CD4-positive, CD25-positive, alpha-beta regulatory T cell (primary cell): ENCODE data around the gene MLST8. TPM values are rescaled to one million over a fixed set of nuclear protein-coding genes. Genes with fewer than 3 reads are reported as not detected.

ENCODE experiments used
- ATAC-seq, 2 donors: fragments of 150-1000 bp; cut with Tn5 transposase; one replicate each; pipeline ENCODE4 v1.10.0; 2021; ENCODE audit warnings: low read depth in 2 of 2, moderate number of reproducible peaks in 2 of 2, moderate library complexity in 1 of 2
- DNase-seq, 3 donors: peaks; one replicate each; pipeline versions ENCODE4 v3.0.0 to v3.0.0-alpha.2; 2012 to 2022; ENCODE audit warnings: mixed read lengths in 1 of 3
- H3K27ac ChIP-seq: one replicate; pipeline ENCODE4 v1.7.0; 2013; ENCODE audit warnings: mild to moderate bottlenecking, low read length; ENCODE audit not compliant: insufficient read depth, poor library complexity, severe bottlenecking
- H3K27me3 ChIP-seq: one replicate; pipeline ENCODE4 v1.7.0; 2013; ENCODE audit warnings: low read length; ENCODE audit not compliant: control insufficient read depth, insufficient read depth
- H3K36me3 ChIP-seq: one replicate; pipeline ENCODE4 v1.7.0; 2013; ENCODE audit warnings: mild to moderate bottlenecking, low read length, moderate library complexity; ENCODE audit not compliant: control insufficient read depth, insufficient read depth
- H3K4me1 ChIP-seq: 2 replicates; pipeline ENCODE4 v1.7.0; 2013; ENCODE audit warnings: mild to moderate bottlenecking, low read length; ENCODE audit not compliant: insufficient read depth, control insufficient read depth, poor library complexity, severe bottlenecking
- H3K4me3 ChIP-seq: one replicate; pipeline ENCODE4 v1.7.0; 2013; ENCODE audit warnings: low read depth, mild to moderate bottlenecking, low read length, moderate library complexity
- H3K9me3 ChIP-seq, 2 experiments: 1 replicate in 1 of 2; 2 replicates in 1 of 2; pipeline ENCODE4 v1.7.0; 2013; ENCODE audit warnings: low read length in 2 of 2, mild to moderate bottlenecking in 1 of 2, moderate library complexity in 1 of 2; ENCODE audit not compliant: control insufficient read depth in 2 of 2
- H3K27ac Mint-ChIP-seq, 3 donors: one replicate each; pipeline ENCODE4 v1.8.0; 2020 to 2022; ENCODE audit warnings: mild to moderate bottlenecking in 3 of 3, mixed read lengths in 3 of 3, moderate library complexity in 2 of 3
- H3K27me3 Mint-ChIP-seq: one replicate; pipeline ENCODE4 v1.8.0; 2022; ENCODE audit warnings: mild to moderate bottlenecking, mixed read lengths
- H3K36me3 Mint-ChIP-seq: one replicate; pipeline ENCODE4 v1.8.0; 2020; ENCODE audit warnings: mixed read lengths
- H3K4me1 Mint-ChIP-seq, 4 donors: one replicate each; pipeline ENCODE4 v1.8.0; 2020 to 2022; ENCODE audit warnings: mixed read lengths in 4 of 4, mild to moderate bottlenecking in 1 of 4
- H3K4me3 Mint-ChIP-seq, 4 donors: one replicate each; pipeline ENCODE4 v1.8.0; 2020 to 2022; ENCODE audit warnings: mild to moderate bottlenecking in 4 of 4, mixed read lengths in 4 of 4, moderate library complexity in 3 of 4
- H3K9me3 Mint-ChIP-seq, 7 donors: one replicate each; pipeline ENCODE4 v1.8.0; 2020 to 2022; ENCODE audit warnings: mixed read lengths in 7 of 7, mild to moderate bottlenecking in 3 of 7, moderate library complexity in 2 of 7
- polyA plus RNA-seq, 4 donors: library from polyadenylated mRNA; unstranded; fragments of 300-500 nt; fragmentation: Illumina TruSeq; gene quantifications; one replicate each; pipeline ENCODE4 v1.2.3, GENCODE V29; 2021
- total RNA-seq: library from RNA; stranded (reverse); gene quantifications from one replicate; pipeline ENCODE4 v1.2.3, GENCODE V29; 2022

Gene MLST8
- total and polyA plus RNA-seq, 5 donors from 2014 or later, result 20.9 to 31.1 (median 23.5) TPM

- peaks cover 9% of the 10 kb centered on the region for H3K4me1 ChIP-seq
- peaks cover 0 to 2% (median under 1%) of the 10 kb centered on the region in 4 donors for H3K4me1 Mint-ChIP-seq
- H3K36me3 ChIP-seq, result peaks cover 47% of the 10 kb centered on the region
- ATAC-seq, result no peak
- no peaks in the 10 kb centered on the region for H3K9me3 Mint-ChIP-seq
- no peak overlapping the region for H3K27ac ChIP-seq
- H3K27ac Mint-ChIP-seq, result no peak overlapping the region
- H3K36me3 Mint-ChIP-seq, result peaks cover 4% of the 10 kb centered on the region
- no peaks in the 10 kb centered on the region for H3K9me3 ChIP-seq
- no peak overlapping the region for H3K4me3 ChIP-seq
- H3K27me3 ChIP-seq, result no peaks in the 10 kb centered on the region
- no peak overlapping the region for H3K4me3 Mint-ChIP-seq
- no peak for DNase-seq
- peaks cover 5% of the 10 kb centered on the region for H3K27me3 Mint-ChIP-seq
Measured at GRCh38 chr16:2233046-2233775, 28.0 kb downstream of the MLST8 start.

DNA sequence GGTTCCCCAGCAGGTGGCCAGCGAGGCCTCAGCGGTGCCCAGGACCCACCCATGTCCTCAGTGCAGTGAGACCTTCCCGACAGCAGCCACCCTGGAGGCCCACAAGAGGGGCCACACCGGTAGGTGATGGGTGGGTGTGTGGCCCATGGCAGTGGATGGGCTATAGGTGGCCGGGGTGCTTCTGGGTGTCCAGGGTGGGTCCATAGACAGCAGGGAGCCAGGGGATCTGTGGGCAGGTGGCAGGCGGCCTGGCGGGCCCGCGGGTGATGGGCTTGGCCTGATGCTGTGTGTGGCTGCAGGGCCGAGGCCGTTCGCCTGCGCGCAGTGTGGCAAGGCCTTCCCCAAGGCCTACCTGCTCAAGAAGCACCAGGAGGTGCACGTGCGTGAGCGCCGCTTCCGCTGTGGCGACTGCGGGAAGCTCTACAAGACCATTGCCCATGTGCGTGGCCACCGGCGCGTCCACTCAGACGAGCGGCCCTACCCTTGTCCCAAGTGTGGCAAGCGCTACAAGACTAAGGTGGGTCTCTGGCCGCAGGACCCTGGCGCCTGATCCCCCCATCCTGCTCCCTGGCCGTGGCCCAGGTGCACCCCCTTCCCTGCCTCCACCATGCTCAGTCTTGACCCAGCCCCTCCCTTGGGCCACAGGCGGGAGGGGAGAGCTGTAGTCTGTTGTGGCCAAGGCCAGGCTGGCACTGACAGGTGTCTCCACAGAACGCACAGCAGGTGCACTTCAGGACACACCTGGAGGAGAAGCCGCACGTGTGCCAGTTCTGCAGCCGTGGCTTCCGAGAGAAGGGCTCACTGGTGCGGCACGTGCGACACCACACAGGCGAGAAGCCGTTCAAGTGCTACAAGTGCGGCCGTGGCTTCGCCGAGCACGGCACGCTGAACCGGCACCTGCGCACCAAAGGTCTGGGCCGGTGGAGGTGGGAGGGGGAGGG is 28.9 kb downstream of the MLST8 start:
- Mint-ChIP-seq H3K4me3 (no peak overlapping the region), H3K36me3 (peaks cover 4% of the 10 kb centered on the region), H3K4me1 (peaks cover 0 to 2% (median under 1%) of the 10 kb centered on the region in 4 donors), H3K9me3 (no peaks in the 10 kb centered on the region), H3K27me3 (peaks cover 5% of the 10 kb centered on the region), H3K27ac (no peak overlapping the region)
- Histone ChIP-seq H3K27ac (no peak overlapping the region), H3K36me3 (peaks cover 39% of the 10 kb centered on the region), H3K4me1 (peaks cover 9% of the 10 kb centered on the region), H3K4me3 (no peak overlapping the region), H3K27me3 (no peaks in the 10 kb centered on the region), H3K9me3 (no peaks in the 10 kb centered on the region)
- ATAC-seq (no peak), DNase-seq (no peak)

- H3K27ac ChIP-seq, result no peak overlapping the region
- H3K36me3 Mint-ChIP-seq, result peaks cover 4% of the 10 kb centered on the region
- H3K27me3 ChIP-seq, result no peaks in the 10 kb centered on the region
- H3K9me3 Mint-ChIP-seq, result no peaks in the 10 kb centered on the region
- DNase-seq, result no peak
- no peak overlapping the region for H3K4me3 Mint-ChIP-seq
- H3K9me3 ChIP-seq, result no peaks in the 10 kb centered on the region
- H3K36me3 ChIP-seq, result peaks cover 32% of the 10 kb centered on the region
- H3K27me3 Mint-ChIP-seq, result peaks cover 5% of the 10 kb centered on the region
- no peak overlapping the region for H3K4me3 ChIP-seq
- peaks cover 0 to 2% (median under 1%) of the 10 kb centered on the region in 4 donors for H3K4me1 Mint-ChIP-seq
- H3K27ac Mint-ChIP-seq, result no peak overlapping the region
- ATAC-seq, result no peak
- peaks cover 9% of the 10 kb centered on the region for H3K4me1 ChIP-seq
Measured at GRCh38 chr16:2234813-2235170, 29.5 kb downstream of the MLST8 start.

- no peaks in the 10 kb centered on the region for H3K9me3 Mint-ChIP-seq
- H3K36me3 ChIP-seq, result peaks cover 29% of the 10 kb centered on the region
- H3K36me3 Mint-ChIP-seq, result peaks cover under 1% of the 10 kb centered on the region
- no peaks in the 10 kb centered on the region for H3K9me3 ChIP-seq
- H3K4me1 Mint-ChIP-seq, result peaks cover 0 to 2% (median 0%) of the 10 kb centered on the region in 4 donors
- peaks cover 9% of the 10 kb centered on the region for H3K4me1 ChIP-seq
- ATAC-seq (no peak), DNase-seq (no peak)
- H3K27me3 ChIP-seq, result no peaks in the 10 kb centered on the region
- H3K4me3 ChIP-seq, result no peak overlapping the region
- no peak overlapping the region for H3K27ac ChIP-seq
- no peak overlapping the region for H3K27ac Mint-ChIP-seq
- peak overlapping the region in 1 of 4 donors; percentile 50 for H3K4me3 Mint-ChIP-seq
- H3K27me3 Mint-ChIP-seq, result peaks cover 5% of the 10 kb centered on the region
Measured at GRCh38 chr16:2235234-2235651, 30.0 kb downstream of the MLST8 start.

- Mint-ChIP-seq H3K9me3 (no peaks in the 10 kb centered on the region), H3K27ac (no peak overlapping the region), H3K4me1 (peaks cover 0 to 2% (median 0%) of the 10 kb centered on the region in 4 donors), H3K36me3 (no peaks in the 10 kb centered on the region), H3K4me3 (no peak overlapping the region), H3K27me3 (peaks cover 5% of the 10 kb centered on the region)
- DNase-seq, result no peak
- H3K36me3 ChIP-seq, result peaks cover 29% of the 10 kb centered on the region
- H3K4me3 ChIP-seq, result no peak overlapping the region
- no peak overlapping the region for H3K27ac ChIP-seq
- no peaks in the 10 kb centered on the region for H3K9me3 ChIP-seq
- ATAC-seq, result no peak
- no peaks in the 10 kb centered on the region for H3K27me3 ChIP-seq
- H3K4me1 ChIP-seq, result peaks cover 9% of the 10 kb centered on the region
Measured at GRCh38 chr16:2235695-2236336, 30.6 kb downstream of the MLST8 start.

GRCh38 chr16:2236337-2237101 is 31.3 kb downstream of the MLST8 start, which contains the start of gene DNASE1L2:
DNASE1L2 (plus strand) TSS chr16:2236444; CDS start chr16:2236817, 373 bp downstream.
- no peak within 1 kb of the TSS for H3K27ac Mint-ChIP-seq
- peaks cover 5% of the 10 kb centered on the region for H3K27me3 Mint-ChIP-seq
- no peak within 1 kb of the TSS for H3K27ac ChIP-seq
- H3K36me3 Mint-ChIP-seq, result no peaks in the 10 kb centered on the region
- peaks cover 26% of the 10 kb centered on the region for H3K36me3 ChIP-seq
- peaks cover 0 to 2% (median 0%) of the 10 kb centered on the region in 4 donors for H3K4me1 Mint-ChIP-seq
- H3K4me3 ChIP-seq, result no peak within 1 kb of the TSS
- H3K4me3 Mint-ChIP-seq, result peak within 1 kb of the TSS in 1 of 4 donors; percentile 50
- no peak for ATAC-seq
- no peak for DNase-seq
- peaks cover 9% of the 10 kb centered on the region for H3K4me1 ChIP-seq
- no peaks in the 10 kb centered on the region for H3K9me3 Mint-ChIP-seq
- H3K9me3 ChIP-seq, result no peaks in the 10 kb centered on the region
- H3K27me3 ChIP-seq, result no peaks in the 10 kb centered on the region

GRCh38 chr16:2237102-2237482 is 31.8 kb downstream of the MLST8 start:
- H3K4me3 Mint-ChIP-seq, result no peak overlapping the region

More at GRCh38 chr16:2237102-2237482, 31.8 kb downstream of the MLST8 start:
- Histone ChIP-seq H3K27me3 (no peaks in the 10 kb centered on the region), H3K4me1 (peaks cover 9% of the 10 kb centered on the region), H3K9me3 (no peaks in the 10 kb centered on the region), H3K27ac (no peak overlapping the region), H3K36me3 (peaks cover 20% of the 10 kb centered on the region), H3K4me3 (no peak overlapping the region)
- ATAC-seq (no peak), DNase-seq (no peak)
- Mint-ChIP-seq H3K27ac (no peak overlapping the region), H3K9me3 (peaks cover 0 to 1% (median 0%) of the 10 kb centered on the region in 7 donors), H3K36me3 (no peaks in the 10 kb centered on the region), H3K4me1 (peaks cover 0 to 2% (median 0%) of the 10 kb centered on the region in 4 donors), H3K27me3 (peaks cover 5% of the 10 kb centered on the region)
